OCI-LY7 (cell line): ENCODE measurements around the gene RAX. TPM values are rescaled to one million over a fixed set of nuclear protein-coding genes. Genes with fewer than 3 reads are reported as not detected.

Source experiments
- BruUV-seq: library from RNA; stranded (reverse); fragments of 400-500 nt; replicated peaks from 2 replicates; lab custom pipeline; 2021; lab: Mats Ljungman, UMichigan
- CTCF ChIA-PET: fragments of 300-600 bp; sonication (Branson Sonifier 250); formaldehyde crosslinking; loops from one replicate; lab custom pipeline; 2022; ENCODE audit warnings: antibody characterized with exemption; ENCODE audit not compliant: unreplicated experiment; lab: Charles Lee
- POLR2A ChIA-PET: fragments of 300-600 bp; sonication (Branson Sonifier 250); formaldehyde crosslinking; loops from one replicate; lab custom pipeline; 2022; ENCODE audit warnings: antibody characterized with exemption; lab: Charles Lee
- DNase-seq: peaks from one replicate; pipeline ENCODE4 v3.0.0-alpha.2; 2015; ENCODE audit warnings: low spot score
- H2AFZ ChIP-seq: fragments of 200-600 bp; sonication (generic), shearing (Covaris generic); 2 replicates; pipeline ENCODE4 v1.6.1; 2014; ENCODE audit warnings: mild to moderate bottlenecking, antibody characterized with exemption, low read length, moderate library complexity
- H3K27ac ChIP-seq: fragments of 200-600 bp; sonication (generic); 2 replicates; pipeline ENCODE4 v1.5.1; 2014; ENCODE audit warnings: mixed run types, low read depth, mild to moderate bottlenecking, moderate library complexity, low read length, inconsistent platforms; ENCODE audit not compliant: poor library complexity, severe bottlenecking
- H3K36me3 ChIP-seq: fragments of 200-600 bp; sonication (generic); 2 replicates; pipeline ENCODE4 v1.6.1; 2014; ENCODE audit warnings: mild to moderate bottlenecking, antibody characterized with exemption, low read length, moderate library complexity, mixed read lengths; ENCODE audit not compliant: insufficient read depth
- H3K4me1 ChIP-seq: fragments of 200-600 bp; sonication (generic); 2 replicates; pipeline ENCODE4 v1.5.1; 2014; ENCODE audit warnings: mild to moderate bottlenecking, low read length; ENCODE audit not compliant: insufficient read depth, poor library complexity, severe bottlenecking
- H3K4me2 ChIP-seq: fragments of 200-600 bp; sonication (generic); 2 replicates; pipeline ENCODE4 v1.6.1; 2014; ENCODE audit warnings: mild to moderate bottlenecking, low read length
- H3K4me3 ChIP-seq: fragments of 200-600 bp; sonication (generic); 2 replicates; pipeline ENCODE4 v1.5.1; 2014; ENCODE audit warnings: mild to moderate bottlenecking, low read depth, low read length; ENCODE audit not compliant: poor library complexity, severe bottlenecking
- H3K79me2 ChIP-seq: fragments of 200-600 bp; sonication (generic); 2 replicates; pipeline ENCODE4 v1.6.1; 2016; ENCODE audit warnings: low read depth, mild to moderate bottlenecking, low read length, moderate library complexity, mixed read lengths; ENCODE audit not compliant: insufficient read depth
- H3K9me2 ChIP-seq: fragments of 200-600 bp; sonication (generic); 2 replicates; pipeline ENCODE4 v1.6.1; 2016; ENCODE audit warnings: mild to moderate bottlenecking, low read length, mixed read lengths; ENCODE audit not compliant: insufficient read depth
- H3K9me3 ChIP-seq: fragments of 200-600 bp; sonication (generic); 2 replicates; pipeline ENCODE4 v1.6.1; 2014; ENCODE audit warnings: mild to moderate bottlenecking, mixed run types, low read length, mixed read lengths
- H4K20me1 ChIP-seq: fragments of 200-600 bp; sonication (generic); 2 replicates; pipeline ENCODE4 v1.6.1; 2014; ENCODE audit warnings: mild to moderate bottlenecking, antibody characterized with exemption, low read length, moderate library complexity, mixed read lengths; ENCODE audit not compliant: insufficient read depth
- EZH2phosphoT487 ChIP-seq: fragments of 200-600 bp; sonication (generic); IDR thresholded peaks from 2 replicates; pipeline ENCODE4 v1.6.1; 2018; ENCODE audit warnings: low read depth, borderline replicate concordance, mild to moderate bottlenecking, mixed run types, antibody characterized with exemption, low read length, moderate library complexity, mixed read lengths
- intact Hi-C: fragments of 100-400 bp; cut with micrococcal nuclease; formaldehyde crosslinking; loops from one replicate; pipeline ENCODE4 v1.10.0; 2022; ENCODE audit not compliant: unreplicated experiment
- total RNA-seq, 2 experiments: library from RNA; depleted of rRNA in 1 of 2; stranded (reverse); fragments of >200 nt in 1 of 2; shearing (Covaris generic) in 1 of 2; gene quantifications; 2 replicates each; pipeline ENCODE4 v1.2.3, GENCODE V29; 2014 to 2022
- TF ChIP-seq, protein P1 (sequence below): fragments of 200-600 bp; sonication (generic); conservative IDR thresholded peaks from 2 replicates; pipeline ENCODE4 v1.5.1; 2014; ENCODE audit warnings: mild to moderate bottlenecking, antibody characterized with exemption, low read length, moderate library complexity, mixed read lengths

RAX gene
- total RNA-seq, 2 experiments from 2014 or later = not detected

DNA sequence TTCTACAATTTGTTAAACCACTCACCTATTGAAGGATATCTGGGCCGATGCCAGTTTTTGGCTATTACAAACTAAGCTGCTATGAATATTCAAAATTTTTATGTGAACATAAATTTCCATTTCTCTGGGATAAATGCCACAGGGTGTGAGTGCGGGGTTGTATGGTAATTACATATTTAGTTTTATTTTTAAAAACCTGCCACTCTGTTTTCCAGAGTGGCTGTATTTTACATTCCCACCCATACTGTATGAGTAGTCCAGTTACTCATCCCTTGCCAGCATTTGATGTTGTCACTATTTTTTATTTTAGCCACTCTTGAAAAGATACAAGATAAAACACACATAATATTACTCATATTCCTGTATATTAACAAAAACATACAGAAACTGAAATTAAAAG, 30.3 kb downstream of the RAX start:
- Histone ChIP-seq H3K9me3 (no peaks in the 10 kb centered on the region), H3K4me2 (no peak overlapping the region), H3K4me1 (no peaks in the 10 kb centered on the region), H3K4me3 (no peak overlapping the region), H3K79me2 (no peaks in the 10 kb centered on the region), H3K27ac (no peak overlapping the region), H3K36me3 (no peaks in the 10 kb centered on the region), H2AFZ (no peak overlapping the region), H3K9me2 (no peaks in the 10 kb centered on the region), H4K20me1 (no peaks in the 10 kb centered on the region)
- ChIA-PET CTCF (no interaction called here), POLR2A (no interaction called here)
- no TSS peak for BruUV-seq
- intact Hi-C loops = no loop called here
- TF ChIP-seq EZH2phosphoT487 = no peak
- TF ChIP-seq, protein P1, sequence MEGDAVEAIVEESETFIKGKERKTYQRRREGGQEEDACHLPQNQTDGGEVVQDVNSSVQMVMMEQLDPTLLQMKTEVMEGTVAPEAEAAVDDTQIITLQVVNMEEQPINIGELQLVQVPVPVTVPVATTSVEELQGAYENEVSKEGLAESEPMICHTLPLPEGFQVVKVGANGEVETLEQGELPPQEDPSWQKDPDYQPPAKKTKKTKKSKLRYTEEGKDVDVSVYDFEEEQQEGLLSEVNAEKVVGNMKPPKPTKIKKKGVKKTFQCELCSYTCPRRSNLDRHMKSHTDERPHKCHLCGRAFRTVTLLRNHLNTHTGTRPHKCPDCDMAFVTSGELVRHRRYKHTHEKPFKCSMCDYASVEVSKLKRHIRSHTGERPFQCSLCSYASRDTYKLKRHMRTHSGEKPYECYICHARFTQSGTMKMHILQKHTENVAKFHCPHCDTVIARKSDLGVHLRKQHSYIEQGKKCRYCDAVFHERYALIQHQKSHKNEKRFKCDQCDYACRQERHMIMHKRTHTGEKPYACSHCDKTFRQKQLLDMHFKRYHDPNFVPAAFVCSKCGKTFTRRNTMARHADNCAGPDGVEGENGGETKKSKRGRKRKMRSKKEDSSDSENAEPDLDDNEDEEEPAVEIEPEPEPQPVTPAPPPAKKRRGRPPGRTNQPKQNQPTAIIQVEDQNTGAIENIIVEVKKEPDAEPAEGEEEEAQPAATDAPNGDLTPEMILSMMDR = no peak
- no peak for DNase-seq

DNA sequence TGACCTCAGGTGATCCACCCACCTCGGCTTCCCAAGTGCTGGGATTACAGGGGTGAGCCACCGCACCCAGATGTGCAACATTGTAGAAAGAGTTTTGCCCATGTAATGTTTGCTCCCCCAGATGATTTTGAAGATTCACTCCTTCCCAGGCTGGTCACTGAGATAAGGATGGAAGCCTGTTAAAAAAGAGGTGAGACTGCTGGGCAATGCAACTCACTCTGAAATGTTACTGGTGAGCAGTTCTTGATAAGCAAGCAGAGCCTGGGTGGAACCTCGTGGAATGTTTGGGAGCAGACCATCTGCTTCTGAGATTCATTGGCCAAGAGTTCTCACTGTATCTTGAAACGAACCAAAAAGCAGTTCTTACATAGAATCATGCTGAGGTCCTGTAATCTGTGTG, 33.6 kb downstream of the RAX start:
- no peaks in the 10 kb centered on the region for H3K79me2 ChIP-seq
- ChIA-PET CTCF (no interaction called here), POLR2A (no interaction called here)
- H3K9me3 ChIP-seq = no peaks in the 10 kb centered on the region
- no peak overlapping the region for H3K4me2 ChIP-seq
- no peak for TF ChIP-seq EZH2phosphoT487
- TF ChIP-seq, protein P1 = no peak
- intact Hi-C loops = no loop called here
- no peaks in the 10 kb centered on the region for H3K4me1 ChIP-seq
- no peaks in the 10 kb centered on the region for H3K9me2 ChIP-seq
- no peak overlapping the region for H3K27ac ChIP-seq
- no peak overlapping the region for H3K4me3 ChIP-seq
- no peak overlapping the region for H2AFZ ChIP-seq
- no TSS peak for BruUV-seq
- no peaks in the 10 kb centered on the region for H4K20me1 ChIP-seq
- no peak for DNase-seq
- no peaks in the 10 kb centered on the region for H3K36me3 ChIP-seq

DNA sequence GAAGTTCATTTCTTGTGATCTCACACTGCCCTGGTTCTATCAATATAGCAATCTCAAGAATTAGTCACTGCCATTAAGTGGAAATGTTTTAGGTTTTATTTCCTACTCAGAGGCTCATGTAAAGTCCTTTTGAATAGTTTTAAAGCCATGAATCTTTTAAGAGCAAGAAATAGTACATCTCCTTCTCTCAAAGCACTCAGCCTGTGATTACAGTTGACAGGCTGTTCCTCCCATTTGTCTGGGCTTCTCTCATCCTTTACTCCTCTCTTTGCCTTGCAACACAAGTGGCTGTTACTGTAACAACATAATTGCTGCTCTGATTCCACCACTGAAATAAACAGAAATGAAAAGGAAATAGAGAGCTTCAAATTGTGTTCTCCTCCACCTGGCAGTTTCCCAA, 34.9 kb downstream of the RAX start:
- H3K9me2 ChIP-seq = no peaks in the 10 kb centered on the region
- CTCF ChIA-PET = no interaction called here

More for the DNA sequence above, 34.9 kb downstream of the RAX start:
- Histone ChIP-seq H3K36me3 (no peaks in the 10 kb centered on the region), H4K20me1 (no peaks in the 10 kb centered on the region), H3K27ac (no peak overlapping the region), H3K4me3 (no peak overlapping the region), H2AFZ (no peak overlapping the region), H3K9me3 (no peaks in the 10 kb centered on the region), H3K79me2 (no peaks in the 10 kb centered on the region), H3K4me1 (no peaks in the 10 kb centered on the region), H3K4me2 (no peak overlapping the region)
- no TSS peak for BruUV-seq
- DNase-seq = no peak
- POLR2A ChIA-PET = interaction anchor here (0.9 kb wide), 1 partner anchor 77 kb away, joined by 3 read pairs; no protein-coding TSS in a partner anchor
- TF ChIP-seq EZH2phosphoT487 = no peak
- TF ChIP-seq, protein P1 = no peak
- intact Hi-C loops = no loop called here
